ENCODE measurements around the gene MINDY3.

Gene MINDY3

GRCh38 chr10:15740261-15740660 lies 120.0 kb downstream of the MINDY3 start:
- Histone ChIP-seq H3K27me3 (ENCODE audit: control insufficient read depth, low read length) (0 out of 2 replicates have a peak, but pooled peaks cover 2% of the 10 kb centered on the region), H3K4me2 (ENCODE audit: low read length) (no peak overlapping the region), H3K27ac (ENCODE audit: low read depth, low read length) (no peak overlapping the region), H3K4me3 (ENCODE audit: low read length) (no peak overlapping the region), H3F3A (ENCODE audit: control insufficient read depth, insufficient read depth) (no peaks in the 10 kb centered on the region), H3K9me2 (replicated peaks; ENCODE audit: control insufficient read depth, low read length) (no peaks in the 10 kb centered on the region), H3K79me2 (ENCODE audit: control insufficient read depth, low read length) (no peaks in the 10 kb centered on the region), H4K20me1 (ENCODE audit: control insufficient read depth, insufficient read depth, low read depth, low read length) (no peaks in the 10 kb centered on the region), H3K36me3 (ENCODE audit: control insufficient read depth, low read length) (no peaks in the 10 kb centered on the region), H3K9me3 (ENCODE audit: control insufficient read depth, insufficient read depth, low read length) (no peaks in the 10 kb centered on the region), H3K4me1 (ENCODE audit: control insufficient read depth, low read length) (no peaks in the 10 kb centered on the region)
- no peak for TF ChIP-seq EZH2phosphoT487 (IDR thresholded peaks at IDR 0.05; ENCODE audit: borderline replicate concordance, low read length)
- TF ChIP-seq CTCF (IDR thresholded peaks at IDR 0.05; ENCODE audit: low read depth, low read length, poor library complexity, severe bottlenecking), result no peak

GRCh38 chr10:15739254-15739970 lies 120.9 kb downstream of the MINDY3 start:
- TF ChIP-seq EZH2phosphoT487 (IDR thresholded peaks at IDR 0.05; ENCODE audit: borderline replicate concordance, low read length), result no peak
- no peak for TF ChIP-seq CTCF (IDR thresholded peaks at IDR 0.05; ENCODE audit: low read depth, low read length, poor library complexity, severe bottlenecking)
- H3K27me3 ChIP-seq (ENCODE audit: control insufficient read depth, low read length), result 0 out of 2 replicates have a peak, but pooled peaks cover 2% of the 10 kb centered on the region
- no peaks in the 10 kb centered on the region for H3K9me2 ChIP-seq (replicated peaks; ENCODE audit: control insufficient read depth, low read length)
- H3K79me2 ChIP-seq (ENCODE audit: control insufficient read depth, low read length), result no peaks in the 10 kb centered on the region
- H3K36me3 ChIP-seq (ENCODE audit: control insufficient read depth, low read length), result no peaks in the 10 kb centered on the region
- H3K4me2 ChIP-seq (ENCODE audit: low read length), result no peak overlapping the region
- no peak overlapping the region for H3K4me3 ChIP-seq (ENCODE audit: low read length)
- H3K4me1 ChIP-seq (ENCODE audit: control insufficient read depth, low read length), result no peaks in the 10 kb centered on the region
- H4K20me1 ChIP-seq (ENCODE audit: control insufficient read depth, insufficient read depth, low read depth, low read length), result no peaks in the 10 kb centered on the region
- H3K9me3 ChIP-seq (ENCODE audit: control insufficient read depth, insufficient read depth, low read length), result no peaks in the 10 kb centered on the region
- no peaks in the 10 kb centered on the region for H3F3A ChIP-seq (ENCODE audit: control insufficient read depth, insufficient read depth)
- H3K27ac ChIP-seq (ENCODE audit: low read depth, low read length), result no peak overlapping the region

- no peaks in the 10 kb centered on the region for H3K4me1 ChIP-seq (ENCODE audit: control insufficient read depth, low read length)
- H3K9me3 ChIP-seq (ENCODE audit: control insufficient read depth, insufficient read depth, low read length), result no peaks in the 10 kb centered on the region
- 0 out of 2 replicates have a peak, but pooled peaks cover 2% of the 10 kb centered on the region for H3K27me3 ChIP-seq (ENCODE audit: control insufficient read depth, low read length)
- no peaks in the 10 kb centered on the region for H3F3A ChIP-seq (ENCODE audit: control insufficient read depth, insufficient read depth)
- TF ChIP-seq EZH2phosphoT487 (IDR thresholded peaks at IDR 0.05; ENCODE audit: borderline replicate concordance, low read length) (no peak), CTCF (IDR thresholded peaks at IDR 0.05; ENCODE audit: low read depth, low read length, poor library complexity, severe bottlenecking) (no peak)
- H3K27ac ChIP-seq (ENCODE audit: low read depth, low read length), result no peak overlapping the region
- H3K9me2 ChIP-seq (replicated peaks; ENCODE audit: control insufficient read depth, low read length), result no peaks in the 10 kb centered on the region
- no peak overlapping the region for H3K4me2 ChIP-seq (ENCODE audit: low read length)
- H4K20me1 ChIP-seq (ENCODE audit: control insufficient read depth, insufficient read depth, low read depth, low read length), result no peaks in the 10 kb centered on the region
- no peaks in the 10 kb centered on the region for H3K79me2 ChIP-seq (ENCODE audit: control insufficient read depth, low read length)
- no peaks in the 10 kb centered on the region for H3K36me3 ChIP-seq (ENCODE audit: control insufficient read depth, low read length)
- H3K4me3 ChIP-seq (ENCODE audit: low read length), result no peak overlapping the region
Measured at GRCh38 chr10:15738270-15738925, 121.9 kb downstream of the MINDY3 start.

Data from DOHH2 (cell line).